WTC11 (cell line): ENCODE data around the gene MORC1. TPM values are rescaled to one million over a fixed set of nuclear protein-coding genes. Genes with fewer than 3 reads are reported as not detected.

Experiments used
- ATAC-seq: fragments of 200-7000 bp; cut with Tn5 transposase; 2 replicates; pipeline ENCODE4 v1.10.0; 2021; ENCODE audit warnings: mild to moderate bottlenecking, moderate library complexity
- CTCF ChIA-PET: fragments of 300-600 bp; sonication (Branson Sonifier 250); formaldehyde crosslinking; loops from one replicate; lab custom pipeline; 2021; ENCODE audit warnings: antibody characterized with exemption; lab: Charles Lee
- POLR2A ChIA-PET: fragments of 350-600 bp; sonication (Branson Sonifier 250); formaldehyde crosslinking; loops from one replicate; lab custom pipeline; 2021; ENCODE audit warnings: antibody characterized with exemption; lab: Charles Lee
- DNase-seq: peaks from one replicate; pipeline ENCODE4 v3.0.0; 2021; ENCODE audit warnings: low spot score
- H3K27ac Mint-ChIP-seq: 2 replicates; pipeline ENCODE4 v1.8.0; 2021; ENCODE audit warnings: mixed read lengths
- H3K27me3 Mint-ChIP-seq: 2 replicates; pipeline ENCODE4 v1.8.0; 2021; ENCODE audit warnings: low read depth, mild to moderate bottlenecking, moderate library complexity, mixed read lengths
- H3K36me3 Mint-ChIP-seq: 2 replicates; pipeline ENCODE4 v1.8.0; 2021; ENCODE audit warnings: mixed read lengths
- H3K4me1 Mint-ChIP-seq: 2 replicates; pipeline ENCODE4 v1.8.0; 2022; ENCODE audit warnings: mixed read lengths
- H3K4me3 Mint-ChIP-seq: 2 replicates; pipeline ENCODE4 v1.8.0; 2021; ENCODE audit warnings: mild to moderate bottlenecking, moderate library complexity, mixed read lengths
- H3K9me3 Mint-ChIP-seq: 2 replicates; pipeline ENCODE4 v1.8.0; 2021; ENCODE audit warnings: mixed read lengths
- AR ChIP-seq: fragments of 250-450 bp; sonication (Bioruptor Pico); IDR thresholded peaks from 2 replicates; pipeline ENCODE4 v1.9.0; 2021; ENCODE audit warnings: mild to moderate bottlenecking
- CBFB ChIP-seq: sonication (generic); formaldehyde crosslinking; IDR thresholded peaks from 2 replicates; pipeline ENCODE4 v1.8.1; 2022; ENCODE audit warnings: mild to moderate bottlenecking, low read depth, missing genetic modification reagents
- E2F1 ChIP-seq: sonication (generic); formaldehyde crosslinking; IDR thresholded peaks from 2 replicates; pipeline ENCODE4 v1.8.0; 2022; ENCODE audit warnings: mild to moderate bottlenecking, missing genetic modification reagents
- E2F4 ChIP-seq: sonication (generic); formaldehyde crosslinking; IDR thresholded peaks from 2 replicates; pipeline ENCODE4 v1.8.1; 2022; ENCODE audit warnings: low read depth, mild to moderate bottlenecking, moderate library complexity, missing genetic modification reagents, borderline replicate concordance
- ERG ChIP-seq: fragments of 250-450 bp; sonication (Bioruptor Pico); IDR thresholded peaks from 2 replicates; pipeline ENCODE4 v1.8.0; 2021; ENCODE audit warnings: mild to moderate bottlenecking
- GABPB1 ChIP-seq: sonication (generic); formaldehyde crosslinking; IDR thresholded peaks from 2 replicates; pipeline ENCODE4 v1.8.1; 2023; ENCODE audit warnings: mild to moderate bottlenecking, missing genetic modification reagents
- HMGA2 ChIP-seq: fragments of 250-450 bp; sonication (Bioruptor Pico); IDR thresholded peaks from 2 replicates; pipeline ENCODE4 v1.4.0; 2021; ENCODE audit warnings: mild to moderate bottlenecking, moderate library complexity
- MXD4 ChIP-seq: fragments of 250-450 bp; sonication (Bioruptor Pico); IDR thresholded peaks from 2 replicates; pipeline ENCODE4 v1.8.0; 2021; ENCODE audit warnings: mild to moderate bottlenecking, moderate library complexity, borderline replicate concordance
- SMAD3 ChIP-seq: sonication (generic); formaldehyde crosslinking; IDR thresholded peaks from 2 replicates; pipeline ENCODE4 v1.8.0; 2022; ENCODE audit warnings: missing genetic modification reagents, mild to moderate bottlenecking, borderline replicate concordance
- SP1 ChIP-seq: sonication (generic); formaldehyde crosslinking; conservative IDR thresholded peaks from 2 replicates; pipeline ENCODE4 v1.8.1; 2022; ENCODE audit warnings: missing genetic modification reagents
- TEAD1 ChIP-seq: sonication (generic); formaldehyde crosslinking; IDR thresholded peaks from 2 replicates; pipeline ENCODE4 v1.8.0; 2022; ENCODE audit warnings: mild to moderate bottlenecking, missing genetic modification reagents
- ZMAT4 ChIP-seq: fragments of 250-450 bp; sonication (Bioruptor Pico); IDR thresholded peaks from 2 replicates; pipeline ENCODE4 v1.9.0; 2021; ENCODE audit warnings: mild to moderate bottlenecking
- ZNF121 ChIP-seq: sonication (generic); formaldehyde crosslinking; IDR thresholded peaks from 2 replicates; pipeline ENCODE4 v1.8.0; 2023; ENCODE audit warnings: missing genetic modification reagents
- ZNF317 ChIP-seq: sonication (generic); formaldehyde crosslinking; IDR thresholded peaks from 2 replicates; pipeline ENCODE4 v1.8.1; 2023; ENCODE audit warnings: low read depth, mild to moderate bottlenecking, moderate library complexity, missing genetic modification reagents, borderline replicate concordance
- total RNA-seq: library from RNA; stranded (reverse); gene quantifications from 3 replicates; pipeline ENCODE4 v1.2.3, GENCODE V29; 2021
- TF ChIP-seq, protein P1 (sequence below): fragments of 250-450 bp; sonication (Bioruptor Pico); IDR thresholded peaks from 2 replicates; pipeline ENCODE4 v1.9.0; 2021; ENCODE audit warnings: mild to moderate bottlenecking, borderline replicate concordance
- TF ChIP-seq, protein P2 (sequence below): sonication (generic); formaldehyde crosslinking; IDR thresholded peaks from 2 replicates; pipeline ENCODE4 v1.8.0; 2023; ENCODE audit warnings: mild to moderate bottlenecking, missing genetic modification reagents
- TF ChIP-seq, protein P3 (sequence below): sonication (generic); formaldehyde crosslinking; IDR thresholded peaks from 2 replicates; pipeline ENCODE4 v1.8.1; 2022; ENCODE audit warnings: mild to moderate bottlenecking, moderate library complexity, missing genetic modification reagents
- TF ChIP-seq, protein P4 (sequence below): sonication (generic); formaldehyde crosslinking; IDR thresholded peaks from 2 replicates; pipeline ENCODE4 v1.8.1; 2022; ENCODE audit warnings: mild to moderate bottlenecking, missing genetic modification reagents, moderate library complexity, borderline replicate concordance

The MORC1 gene
- total RNA-seq, 1 experiment from 2014 or later: not detected

DNA sequence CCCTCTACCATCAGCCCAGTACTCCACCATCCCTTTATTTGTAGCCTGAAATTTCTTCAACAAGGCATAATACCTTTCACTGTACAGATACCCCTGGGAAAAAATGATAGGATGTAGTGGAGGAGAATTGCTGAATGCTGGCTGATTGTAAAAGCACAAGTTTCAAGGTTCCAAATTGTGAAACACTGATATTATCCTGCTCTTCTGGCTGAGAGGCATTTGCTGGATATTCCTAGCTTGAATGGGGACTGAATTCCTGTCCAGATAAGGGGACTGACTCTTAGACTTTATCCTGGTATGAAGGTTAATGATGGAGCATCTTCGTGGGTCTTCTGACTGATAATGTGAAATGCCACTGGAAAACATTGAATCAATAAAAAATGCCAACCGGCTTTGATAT is 9.6 kb upstream of the MORC1 start:
- ATAC-seq: no peak
- H3K36me3 Mint-ChIP-seq: peaks cover 8% of the 10 kb centered on the region
- H3K27me3 Mint-ChIP-seq: peaks cover 4% of the 10 kb centered on the region; the same call in 1 of the 2 replicates
- 0 out of 2 replicates have a peak, but pooled peaks cover 2% of the 10 kb centered on the region for H3K4me1 Mint-ChIP-seq
- ChIA-PET CTCF (no interaction called here), POLR2A (no interaction called here)
- H3K9me3 Mint-ChIP-seq: peaks cover 18% of the 10 kb centered on the region
- H3K4me3 Mint-ChIP-seq: no peak overlapping the region
- H3K27ac Mint-ChIP-seq: no peak overlapping the region
- TF ChIP-seq MXD4 (CRISPR knock-in tag): no peak
- TF ChIP-seq, all 79 proteins: peak for 0
- no peak for DNase-seq

GRCh38 chr3:109125902-109126301 is 8.0 kb upstream of the MORC1 start:
- ChIA-PET CTCF (no interaction called here), POLR2A (no interaction called here)
- Mint-ChIP-seq H3K4me1 (0 out of 2 replicates have a peak, but pooled peaks cover 2% of the 10 kb centered on the region), H3K27ac (no peak overlapping the region), H3K27me3 (peaks cover 5% of the 10 kb centered on the region), H3K4me3 (no peak overlapping the region), H3K9me3 (peaks cover 23% of the 10 kb centered on the region), H3K36me3 (peaks cover 13% of the 10 kb centered on the region)
- ATAC-seq (no peak), DNase-seq (no peak)
- TF ChIP-seq ERG (no peak), ZNF121 (no peak), ZMAT4 (CRISPR knock-in tag) (no peak), ZNF317 (CRISPR knock-in tag) (no peak), SMAD3 (CRISPR knock-in tag) (no peak), HMGA2 (CRISPR knock-in tag) (no peak), E2F1 (CRISPR knock-in tag) (no peak), AR (no peak), MXD4 (CRISPR knock-in tag) (no peak), E2F4 (CRISPR knock-in tag) (no peak), TEAD1 (no peak), GABPB1 (CRISPR knock-in tag) (no peak), SP1 (CRISPR knock-in tag) (no peak), CBFB (CRISPR knock-in tag) (no peak)
- TF ChIP-seq, protein P1, sequence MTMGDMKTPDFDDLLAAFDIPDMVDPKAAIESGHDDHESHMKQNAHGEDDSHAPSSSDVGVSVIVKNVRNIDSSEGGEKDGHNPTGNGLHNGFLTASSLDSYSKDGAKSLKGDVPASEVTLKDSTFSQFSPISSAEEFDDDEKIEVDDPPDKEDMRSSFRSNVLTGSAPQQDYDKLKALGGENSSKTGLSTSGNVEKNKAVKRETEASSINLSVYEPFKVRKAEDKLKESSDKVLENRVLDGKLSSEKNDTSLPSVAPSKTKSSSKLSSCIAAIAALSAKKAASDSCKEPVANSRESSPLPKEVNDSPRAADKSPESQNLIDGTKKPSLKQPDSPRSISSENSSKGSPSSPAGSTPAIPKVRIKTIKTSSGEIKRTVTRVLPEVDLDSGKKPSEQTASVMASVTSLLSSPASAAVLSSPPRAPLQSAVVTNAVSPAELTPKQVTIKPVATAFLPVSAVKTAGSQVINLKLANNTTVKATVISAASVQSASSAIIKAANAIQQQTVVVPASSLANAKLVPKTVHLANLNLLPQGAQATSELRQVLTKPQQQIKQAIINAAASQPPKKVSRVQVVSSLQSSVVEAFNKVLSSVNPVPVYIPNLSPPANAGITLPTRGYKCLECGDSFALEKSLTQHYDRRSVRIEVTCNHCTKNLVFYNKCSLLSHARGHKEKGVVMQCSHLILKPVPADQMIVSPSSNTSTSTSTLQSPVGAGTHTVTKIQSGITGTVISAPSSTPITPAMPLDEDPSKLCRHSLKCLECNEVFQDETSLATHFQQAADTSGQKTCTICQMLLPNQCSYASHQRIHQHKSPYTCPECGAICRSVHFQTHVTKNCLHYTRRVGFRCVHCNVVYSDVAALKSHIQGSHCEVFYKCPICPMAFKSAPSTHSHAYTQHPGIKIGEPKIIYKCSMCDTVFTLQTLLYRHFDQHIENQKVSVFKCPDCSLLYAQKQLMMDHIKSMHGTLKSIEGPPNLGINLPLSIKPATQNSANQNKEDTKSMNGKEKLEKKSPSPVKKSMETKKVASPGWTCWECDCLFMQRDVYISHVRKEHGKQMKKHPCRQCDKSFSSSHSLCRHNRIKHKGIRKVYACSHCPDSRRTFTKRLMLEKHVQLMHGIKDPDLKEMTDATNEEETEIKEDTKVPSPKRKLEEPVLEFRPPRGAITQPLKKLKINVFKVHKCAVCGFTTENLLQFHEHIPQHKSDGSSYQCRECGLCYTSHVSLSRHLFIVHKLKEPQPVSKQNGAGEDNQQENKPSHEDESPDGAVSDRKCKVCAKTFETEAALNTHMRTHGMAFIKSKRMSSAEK (CRISPR knock-in tag): no peak
- TF ChIP-seq, protein P2, sequence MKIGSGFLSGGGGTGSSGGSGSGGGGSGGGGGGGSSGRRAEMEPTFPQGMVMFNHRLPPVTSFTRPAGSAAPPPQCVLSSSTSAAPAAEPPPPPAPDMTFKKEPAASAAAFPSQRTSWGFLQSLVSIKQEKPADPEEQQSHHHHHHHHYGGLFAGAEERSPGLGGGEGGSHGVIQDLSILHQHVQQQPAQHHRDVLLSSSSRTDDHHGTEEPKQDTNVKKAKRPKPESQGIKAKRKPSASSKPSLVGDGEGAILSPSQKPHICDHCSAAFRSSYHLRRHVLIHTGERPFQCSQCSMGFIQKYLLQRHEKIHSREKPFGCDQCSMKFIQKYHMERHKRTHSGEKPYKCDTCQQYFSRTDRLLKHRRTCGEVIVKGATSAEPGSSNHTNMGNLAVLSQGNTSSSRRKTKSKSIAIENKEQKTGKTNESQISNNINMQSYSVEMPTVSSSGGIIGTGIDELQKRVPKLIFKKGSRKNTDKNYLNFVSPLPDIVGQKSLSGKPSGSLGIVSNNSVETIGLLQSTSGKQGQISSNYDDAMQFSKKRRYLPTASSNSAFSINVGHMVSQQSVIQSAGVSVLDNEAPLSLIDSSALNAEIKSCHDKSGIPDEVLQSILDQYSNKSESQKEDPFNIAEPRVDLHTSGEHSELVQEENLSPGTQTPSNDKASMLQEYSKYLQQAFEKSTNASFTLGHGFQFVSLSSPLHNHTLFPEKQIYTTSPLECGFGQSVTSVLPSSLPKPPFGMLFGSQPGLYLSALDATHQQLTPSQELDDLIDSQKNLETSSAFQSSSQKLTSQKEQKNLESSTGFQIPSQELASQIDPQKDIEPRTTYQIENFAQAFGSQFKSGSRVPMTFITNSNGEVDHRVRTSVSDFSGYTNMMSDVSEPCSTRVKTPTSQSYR (CRISPR knock-in tag): no peak
- TF ChIP-seq, protein P3, sequence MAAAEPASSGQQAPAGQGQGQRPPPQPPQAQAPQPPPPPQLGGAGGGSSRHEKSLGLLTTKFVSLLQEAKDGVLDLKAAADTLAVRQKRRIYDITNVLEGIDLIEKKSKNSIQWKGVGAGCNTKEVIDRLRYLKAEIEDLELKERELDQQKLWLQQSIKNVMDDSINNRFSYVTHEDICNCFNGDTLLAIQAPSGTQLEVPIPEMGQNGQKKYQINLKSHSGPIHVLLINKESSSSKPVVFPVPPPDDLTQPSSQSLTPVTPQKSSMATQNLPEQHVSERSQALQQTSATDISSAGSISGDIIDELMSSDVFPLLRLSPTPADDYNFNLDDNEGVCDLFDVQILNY (CRISPR knock-in tag): no peak
- TF ChIP-seq, protein P4, sequence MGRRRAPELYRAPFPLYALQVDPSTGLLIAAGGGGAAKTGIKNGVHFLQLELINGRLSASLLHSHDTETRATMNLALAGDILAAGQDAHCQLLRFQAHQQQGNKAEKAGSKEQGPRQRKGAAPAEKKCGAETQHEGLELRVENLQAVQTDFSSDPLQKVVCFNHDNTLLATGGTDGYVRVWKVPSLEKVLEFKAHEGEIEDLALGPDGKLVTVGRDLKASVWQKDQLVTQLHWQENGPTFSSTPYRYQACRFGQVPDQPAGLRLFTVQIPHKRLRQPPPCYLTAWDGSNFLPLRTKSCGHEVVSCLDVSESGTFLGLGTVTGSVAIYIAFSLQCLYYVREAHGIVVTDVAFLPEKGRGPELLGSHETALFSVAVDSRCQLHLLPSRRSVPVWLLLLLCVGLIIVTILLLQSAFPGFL (CRISPR knock-in tag): no peak
